KG1 (cell line): ENCODE results near the gene PRR5.
A peak's percentile ranks its signal among the peaks of the same experiment; 100 is the strongest.
"Not testable (repeated sequence)": the region's sequence is repeated elsewhere in the genome, so short reads cannot be mapped to it uniquely, and the experiment has no call there.

ENCODE experiments used
- DNase-seq: peaks from one replicate; lab custom pipeline; 2025; lab: John Stamatoyannopoulos, UW

The PRR5 gene

GRCh38 chr22:44735518-44736428, 33.8 kb downstream of the PRR5 start:
- DNase-seq: peak; percentile 25

DNA sequence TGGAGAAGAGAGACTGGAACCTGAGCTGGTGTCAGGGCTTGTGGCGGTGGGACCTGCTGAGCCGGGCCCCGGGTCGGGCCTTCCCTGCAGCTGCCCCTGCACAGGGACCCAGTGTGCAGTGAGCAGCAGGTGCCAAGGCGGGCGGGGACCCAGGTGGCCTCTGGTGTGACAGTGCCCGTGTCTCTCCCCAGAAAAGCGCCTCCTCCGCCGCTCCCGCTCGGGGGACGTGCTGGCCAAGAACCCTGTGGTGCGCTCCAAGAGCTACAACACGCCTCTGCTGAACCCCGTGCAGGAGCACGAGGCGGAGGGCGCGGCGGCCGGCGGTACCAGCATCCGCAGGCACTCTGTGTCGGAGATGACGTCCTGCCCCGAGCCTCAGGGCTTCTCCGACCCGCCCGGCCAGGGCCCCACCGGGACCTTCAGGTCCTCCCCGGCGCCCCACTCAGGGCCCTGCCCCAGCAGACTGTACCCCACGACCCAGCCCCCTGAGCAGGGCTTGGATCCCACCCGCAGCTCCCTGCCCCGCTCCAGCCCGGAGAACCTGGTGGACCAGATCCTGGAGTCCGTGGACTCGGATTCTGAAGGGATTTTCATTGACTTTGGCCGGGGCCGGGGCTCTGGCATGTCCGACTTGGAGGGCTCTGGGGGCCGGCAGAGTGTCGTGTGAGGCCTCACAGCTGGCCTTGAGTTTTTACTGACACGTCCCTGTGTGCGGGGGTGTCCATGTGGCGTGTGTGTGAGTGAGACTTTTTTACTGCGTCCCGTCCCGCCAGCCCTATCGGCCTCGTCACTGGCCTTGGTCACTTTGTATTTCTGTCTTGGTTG, 34.8 kb downstream of the PRR5 start:
- DNase-seq: no peak

- DNase-seq: no peak
Measured at GRCh38 chr22:44737406-44738346, 35.7 kb downstream of the PRR5 start.

DNA sequence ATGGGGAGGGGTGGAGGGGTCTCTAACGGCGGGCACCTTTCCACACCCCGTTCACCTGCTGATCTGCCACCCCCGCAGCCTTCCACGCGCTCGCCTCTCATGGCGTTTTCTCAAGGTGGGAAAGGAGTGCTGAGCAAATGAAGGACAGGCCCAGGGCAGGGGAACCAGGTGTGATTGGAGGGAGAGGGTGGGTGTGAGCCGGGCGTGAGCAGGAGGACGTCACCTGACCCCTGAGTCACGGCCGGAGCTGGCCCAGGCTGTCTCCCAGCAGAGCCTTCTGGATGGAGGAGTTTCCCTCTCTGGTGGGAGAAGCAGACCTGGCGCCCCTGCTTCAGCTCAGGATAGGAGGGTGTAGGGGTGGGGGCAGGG, 36.3 kb downstream of the PRR5 start:
- no peak for DNase-seq

DNA sequence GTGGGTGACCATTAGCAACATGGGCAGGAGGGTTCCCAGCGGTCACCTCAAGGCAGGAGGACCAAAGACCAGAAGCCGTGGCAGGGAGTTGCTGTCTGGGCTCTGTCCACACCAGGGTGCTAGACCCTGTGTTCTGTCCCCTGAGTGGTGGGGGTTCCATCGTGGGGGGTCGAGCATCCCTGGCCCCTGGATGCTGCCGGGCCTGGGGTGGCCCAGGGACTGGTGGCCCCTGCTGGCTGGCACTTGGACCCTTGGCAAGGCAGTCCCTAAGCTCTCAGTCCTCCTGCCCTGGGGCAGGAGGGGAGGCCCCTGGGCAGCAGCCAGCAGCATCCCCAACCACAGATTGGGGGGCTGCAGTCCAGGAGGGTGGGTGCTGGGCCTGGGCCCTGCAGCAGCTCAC, 37.0 kb downstream of the PRR5 start:
- no peak for DNase-seq

DNA sequence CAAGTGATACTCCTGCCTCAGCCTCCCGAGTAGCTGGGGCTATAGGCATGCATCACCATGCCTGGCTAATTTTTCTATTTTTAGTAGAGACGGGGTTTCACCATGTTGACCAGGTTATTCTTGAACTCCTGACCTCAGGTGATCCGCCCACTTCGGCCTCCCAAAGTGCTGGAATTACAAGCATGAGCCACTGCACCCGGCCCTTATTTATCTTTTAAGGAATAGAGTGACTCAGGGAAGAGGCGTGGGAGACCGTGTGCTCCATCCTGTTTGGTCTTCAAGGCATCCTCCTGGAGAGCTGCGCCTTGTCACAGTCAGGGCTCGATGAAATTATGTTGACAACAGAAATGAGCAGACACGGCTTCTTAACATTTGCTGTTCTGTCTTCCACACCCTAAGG, 37.7 kb downstream of the PRR5 start:
- not testable (repeated sequence) for DNase-seq

DNA sequence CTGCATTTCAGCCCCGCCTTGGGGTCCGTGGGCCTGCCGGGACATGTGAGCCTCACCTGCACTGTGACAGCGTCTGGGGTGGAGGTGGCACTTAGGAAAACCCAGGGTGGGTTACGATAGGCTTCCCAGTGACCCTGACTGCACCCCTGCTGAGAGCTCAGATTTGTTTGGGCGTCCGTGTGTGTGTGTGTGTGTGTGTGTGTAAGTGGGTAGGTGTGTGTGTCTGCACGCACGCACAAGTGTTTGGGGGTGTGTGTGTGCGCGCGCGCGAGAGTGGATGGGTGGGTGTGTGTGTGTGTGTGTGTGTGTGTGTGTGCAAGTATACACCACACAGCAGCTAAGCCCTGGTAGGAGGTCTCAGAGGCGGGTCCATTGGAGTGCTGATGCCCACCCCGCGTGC, 38.3 kb downstream of the PRR5 start:
- DNase-seq: no peak

GRCh38 chr22:44741929-44742328, 39.9 kb downstream of the PRR5 start:
- no peak for DNase-seq

- DNase-seq: no peak
Measured at GRCh38 chr22:44743247-44743646, 41.2 kb downstream of the PRR5 start.

GRCh38 chr22:44743804-44744211, 41.8 kb downstream of the PRR5 start:
- DNase-seq: no peak

DNA sequence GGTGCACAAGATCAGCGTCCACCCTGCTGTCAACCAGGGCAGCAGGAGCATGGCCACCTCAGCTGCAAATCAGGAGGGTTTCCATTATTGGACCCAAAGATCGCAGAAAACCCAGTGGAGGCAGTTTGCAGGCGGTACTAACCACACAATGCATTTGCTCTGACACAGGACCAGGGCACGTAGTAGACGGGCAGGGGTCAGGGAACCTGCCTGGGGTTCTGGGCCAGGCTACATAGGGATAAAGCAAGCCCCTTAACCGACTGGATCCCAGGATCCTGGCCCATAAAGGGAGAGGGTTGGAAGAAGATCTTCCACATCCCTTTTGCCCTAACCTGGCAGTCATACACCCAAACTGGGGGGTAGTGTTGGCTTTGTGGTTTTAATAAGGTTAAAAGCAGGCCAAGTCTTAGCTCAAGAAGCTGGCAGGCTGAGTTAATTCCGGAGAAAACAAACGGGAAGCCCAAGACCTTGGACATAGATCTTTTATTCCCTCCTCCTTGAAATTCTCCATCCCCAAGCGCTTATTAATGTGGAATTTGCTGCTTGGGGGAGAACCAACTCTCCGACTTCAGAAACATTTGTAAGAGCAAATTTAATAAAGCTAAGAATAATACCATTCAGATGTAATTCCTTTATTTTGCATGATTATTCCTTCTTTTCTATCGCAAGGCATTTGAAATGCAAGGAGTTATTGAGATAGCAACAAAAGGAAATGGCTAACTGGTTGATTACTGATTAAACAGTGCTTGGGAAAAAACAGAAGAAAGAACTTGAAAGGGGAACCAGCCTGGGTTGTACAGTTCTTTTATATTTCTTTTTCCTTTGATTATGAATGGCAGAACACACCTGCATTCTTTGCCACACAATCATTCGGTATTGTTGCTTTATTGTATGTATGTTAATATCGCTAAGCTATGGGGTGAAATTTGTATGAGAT, 44.1 kb downstream of the PRR5 start:
- no peak for DNase-seq

- DNase-seq: not testable (repeated sequence)
Measured at GRCh38 chr22:44747784-44748127, 45.8 kb downstream of the PRR5 start.

DNA sequence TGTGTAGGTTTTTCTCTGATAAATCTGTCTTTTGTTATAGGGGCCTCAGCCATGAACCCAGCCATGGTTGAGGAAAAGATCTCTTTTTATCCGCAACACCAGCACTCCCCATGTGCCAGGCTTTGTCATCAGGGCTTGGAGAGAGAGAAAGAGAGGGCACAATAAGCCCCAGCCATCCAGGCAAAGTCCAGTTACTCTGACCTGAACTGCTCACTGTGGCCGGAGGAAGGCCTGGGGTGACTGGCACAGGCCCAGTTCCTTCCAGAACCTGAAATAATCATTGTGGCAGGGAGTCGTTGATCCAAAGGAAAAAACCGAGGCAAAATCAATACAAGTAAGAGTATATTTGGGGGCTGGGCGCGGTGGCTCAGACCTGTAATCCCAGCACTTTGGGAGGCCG, 46.5 kb downstream of the PRR5 start:
- DNase-seq: no peak

GRCh38 chr22:44750481-44750880, 48.5 kb downstream of the PRR5 start:
- DNase-seq: no peak

DNA sequence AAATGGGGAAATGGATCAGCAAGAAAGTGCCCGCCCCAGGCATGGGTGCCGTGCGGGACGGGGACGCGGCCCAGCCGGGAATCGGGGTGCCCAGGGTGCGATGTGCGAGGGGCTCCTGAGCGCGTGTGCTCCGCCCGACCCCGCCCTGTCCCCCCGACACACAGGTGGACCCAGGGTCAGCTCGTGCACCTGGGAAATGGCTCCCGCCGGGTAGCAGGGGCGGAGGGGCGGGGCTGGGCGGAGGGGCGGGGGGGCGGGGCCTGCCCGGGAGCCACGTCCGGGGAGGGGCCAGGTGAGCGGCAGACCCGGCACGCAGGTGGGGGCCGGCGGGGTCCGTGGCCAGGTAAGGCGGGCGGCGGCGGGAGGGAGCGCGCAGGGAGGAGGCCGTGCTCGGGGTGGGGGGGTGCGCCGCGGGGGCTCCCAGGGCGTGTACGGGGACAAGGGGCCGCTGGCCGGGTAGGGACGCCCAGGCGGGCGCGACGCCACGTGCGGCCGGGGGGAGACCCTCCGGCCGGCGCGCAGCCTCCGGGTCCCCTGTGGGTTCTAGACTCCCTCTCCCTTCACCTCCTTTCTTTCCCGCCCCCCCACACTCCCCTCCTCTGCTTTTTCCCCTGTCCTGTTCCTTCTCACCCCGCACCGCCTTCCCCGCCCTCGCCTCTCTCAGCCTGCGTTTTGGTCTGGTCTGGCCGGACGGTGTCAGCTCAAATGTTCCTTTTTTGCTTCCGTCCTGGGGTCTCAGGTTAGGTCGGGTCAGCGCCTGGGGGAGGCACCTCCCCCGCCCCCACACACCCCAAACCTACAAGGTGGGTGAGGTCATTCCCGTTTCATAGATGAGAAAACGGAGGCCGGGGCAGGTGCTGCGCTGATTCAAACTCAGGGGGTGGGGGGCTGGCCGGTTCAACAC, 50.5 kb downstream of the PRR5 start, which contains the start of gene ARHGAP8:
ARHGAP8 (plus strand) TSS at position 291 of the 904 bp plus-strand sequence. CDS start 33,953 bp downstream, outside the sequence.
- no peak for DNase-seq

DNA sequence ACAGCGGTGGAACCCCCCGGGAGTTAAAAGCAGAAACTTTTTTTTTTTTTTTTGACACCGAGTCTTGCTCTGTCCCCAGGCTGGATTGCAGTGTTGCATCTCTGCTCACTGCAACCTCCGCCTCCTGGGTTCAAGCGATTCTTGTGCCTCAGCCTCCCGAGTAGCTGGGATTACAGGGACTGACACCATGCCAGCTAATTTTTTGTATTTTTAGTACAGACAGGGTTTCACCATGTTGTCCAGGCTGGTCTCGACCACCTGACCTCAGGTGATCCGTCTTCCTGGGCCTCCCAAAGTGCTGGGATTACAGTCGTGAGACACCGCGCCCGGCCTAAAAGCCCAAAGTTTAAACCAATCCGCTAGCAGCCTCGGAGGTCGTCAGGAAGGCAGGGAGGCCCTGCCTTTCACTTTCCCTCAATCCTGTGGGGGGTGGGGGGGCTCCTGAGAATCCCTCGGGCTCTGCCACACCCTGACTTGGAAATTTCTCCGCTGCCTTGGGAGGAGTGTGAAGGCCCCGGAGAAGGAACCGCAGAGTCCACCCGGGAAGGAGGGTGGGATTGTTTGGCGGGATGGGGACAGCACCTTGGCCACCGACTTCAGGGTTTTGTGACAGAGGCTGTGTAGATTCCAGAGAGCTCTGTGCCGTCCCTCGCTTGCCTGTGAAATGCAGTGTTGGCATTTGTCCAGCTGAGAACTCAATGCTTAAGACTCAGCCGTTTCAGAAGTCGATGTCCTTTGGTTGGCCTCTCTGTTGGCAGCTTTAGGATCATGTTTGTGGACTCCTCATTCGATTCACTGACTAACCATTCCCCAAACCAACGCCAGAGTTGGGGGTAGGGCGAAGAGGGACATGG, 51.4 kb downstream of the PRR5 start:
- DNase-seq: no peak

DNA sequence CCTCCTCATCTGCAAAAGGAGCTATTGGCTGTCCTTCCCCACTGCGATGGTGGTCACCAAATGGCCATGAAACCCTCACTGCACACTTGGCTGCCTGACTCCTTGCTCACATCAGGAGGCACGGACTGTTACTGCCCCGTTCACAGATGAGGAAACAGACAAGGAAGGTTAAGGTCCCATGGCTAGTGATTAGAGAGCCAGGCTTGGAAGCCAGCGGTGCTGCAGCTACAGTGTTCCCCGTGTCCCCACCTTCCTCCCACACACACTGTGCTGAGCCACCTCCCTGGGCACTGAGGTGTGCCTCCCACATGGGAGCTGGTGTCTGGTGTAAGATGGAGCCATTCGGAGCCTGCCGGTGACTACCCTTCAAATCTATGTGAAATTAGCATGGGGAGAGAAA, 53.0 kb downstream of the PRR5 start:
- DNase-seq: no peak

DNA sequence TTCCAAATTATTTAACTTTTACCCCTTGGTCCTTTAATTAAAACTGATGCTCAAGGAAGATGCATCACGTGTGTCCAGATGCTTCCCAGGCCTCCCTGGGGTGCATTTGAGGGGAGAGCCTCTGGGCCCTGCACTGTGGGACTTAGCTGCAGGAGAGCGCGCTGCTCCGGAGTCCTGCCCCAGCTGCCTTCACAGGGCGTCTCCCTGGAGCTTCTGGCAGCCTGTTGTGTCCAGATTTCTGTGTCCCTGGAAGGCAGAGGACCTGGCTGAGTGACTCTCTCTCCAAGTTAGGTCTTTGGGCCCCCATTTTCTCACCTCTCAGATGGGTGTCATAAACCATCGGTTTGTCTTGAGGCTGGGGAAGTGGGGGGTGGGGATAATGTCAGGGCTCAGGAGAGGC, 53.4 kb downstream of the PRR5 start:
- no peak for DNase-seq

DNA sequence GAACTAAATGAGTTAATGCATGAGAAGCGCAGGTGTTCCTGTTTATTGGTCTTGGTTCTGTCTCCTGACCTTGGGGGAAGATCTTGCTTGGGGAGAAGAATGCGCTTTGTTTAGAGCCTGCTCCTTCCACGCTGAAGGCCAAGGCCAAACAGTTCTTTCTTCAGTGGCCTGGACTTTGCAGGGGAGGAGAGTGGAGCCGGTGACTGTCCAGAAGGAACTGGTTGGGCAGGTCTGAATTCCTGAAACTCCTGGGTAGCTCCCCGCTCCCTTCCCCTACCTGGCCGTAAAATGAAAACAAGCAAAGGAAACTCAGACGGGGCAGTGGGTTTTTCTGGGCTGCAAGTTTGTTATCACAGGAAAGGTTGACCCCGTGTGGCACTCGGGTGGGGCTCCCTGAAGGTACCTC, 54.0 kb downstream of the PRR5 start:
- DNase-seq: no peak
